HG03025 (cell line): ENCODE data around the gene FXYD5.

Source experiments
- ATAC-seq: cut with Tn5 transposase; IDR thresholded peaks from one replicate; pipeline ENCODE4 v1.9.1; 2021; ENCODE audit warnings: mild to moderate bottlenecking, moderate library complexity; ENCODE audit not compliant: unreplicated experiment, low FRiP score

The FXYD5 gene

DNA sequence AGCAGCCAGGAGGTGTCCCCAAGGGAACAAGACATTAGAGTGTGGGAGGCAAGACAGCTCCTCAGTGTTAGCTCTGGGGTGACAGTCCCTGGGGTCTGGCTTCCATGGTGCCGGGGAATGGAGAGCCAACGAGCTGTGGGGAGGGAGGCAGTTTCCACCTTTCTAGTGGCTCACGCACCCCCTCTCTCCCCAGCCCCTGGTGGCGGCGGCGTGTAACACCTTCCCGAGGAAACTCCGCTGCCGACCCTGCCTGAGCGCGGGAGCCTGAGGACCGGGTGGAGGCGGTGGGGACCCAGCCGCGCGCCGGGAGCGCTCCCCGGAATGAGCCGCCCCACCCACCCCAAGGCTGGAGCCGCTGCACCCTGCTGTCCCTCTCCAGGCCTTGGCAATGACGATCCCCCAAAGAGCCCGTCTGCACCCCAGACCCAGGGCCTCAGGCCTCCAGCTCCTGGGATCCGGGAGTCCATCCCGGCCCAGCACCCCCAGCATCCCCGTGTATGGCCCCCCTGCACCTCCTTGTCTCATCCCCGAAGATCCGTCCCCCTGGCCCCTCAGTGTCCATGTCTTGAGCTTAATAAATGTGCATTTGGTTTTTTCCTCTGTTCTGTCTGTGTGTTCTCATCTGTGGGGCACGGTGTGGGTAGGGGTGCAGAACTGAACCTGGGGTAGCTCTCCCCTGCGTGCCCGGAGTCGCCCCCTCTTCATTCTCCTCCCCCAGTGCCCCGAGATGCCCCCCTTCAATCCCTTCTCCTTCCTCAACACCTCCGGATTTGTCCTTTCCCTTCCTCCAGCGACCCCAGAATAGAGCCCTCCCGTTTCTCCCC, 622 bp upstream of the FXYD5 start:
- no peak for ATAC-seq

DNA sequence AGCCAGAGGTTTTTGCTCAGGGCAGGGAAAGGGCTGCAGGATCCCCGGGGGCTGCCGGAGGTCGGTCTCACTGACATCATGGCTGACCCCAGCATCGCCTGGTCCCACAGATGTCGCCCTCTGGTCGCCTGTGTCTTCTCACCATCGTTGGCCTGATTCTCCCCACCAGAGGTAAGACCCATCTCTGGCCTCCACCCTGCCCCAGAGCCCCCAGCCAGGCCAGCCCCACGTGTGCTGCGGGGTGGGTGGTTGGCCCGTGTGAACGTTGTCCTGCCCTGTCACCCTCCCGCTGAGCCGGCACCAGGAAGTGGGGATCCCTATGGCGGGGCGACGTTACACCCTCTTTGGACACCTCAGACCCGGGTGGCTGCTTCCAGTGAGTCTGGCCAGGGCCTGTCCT, 906 bp downstream of the FXYD5 start:
- ATAC-seq: no peak

DNA sequence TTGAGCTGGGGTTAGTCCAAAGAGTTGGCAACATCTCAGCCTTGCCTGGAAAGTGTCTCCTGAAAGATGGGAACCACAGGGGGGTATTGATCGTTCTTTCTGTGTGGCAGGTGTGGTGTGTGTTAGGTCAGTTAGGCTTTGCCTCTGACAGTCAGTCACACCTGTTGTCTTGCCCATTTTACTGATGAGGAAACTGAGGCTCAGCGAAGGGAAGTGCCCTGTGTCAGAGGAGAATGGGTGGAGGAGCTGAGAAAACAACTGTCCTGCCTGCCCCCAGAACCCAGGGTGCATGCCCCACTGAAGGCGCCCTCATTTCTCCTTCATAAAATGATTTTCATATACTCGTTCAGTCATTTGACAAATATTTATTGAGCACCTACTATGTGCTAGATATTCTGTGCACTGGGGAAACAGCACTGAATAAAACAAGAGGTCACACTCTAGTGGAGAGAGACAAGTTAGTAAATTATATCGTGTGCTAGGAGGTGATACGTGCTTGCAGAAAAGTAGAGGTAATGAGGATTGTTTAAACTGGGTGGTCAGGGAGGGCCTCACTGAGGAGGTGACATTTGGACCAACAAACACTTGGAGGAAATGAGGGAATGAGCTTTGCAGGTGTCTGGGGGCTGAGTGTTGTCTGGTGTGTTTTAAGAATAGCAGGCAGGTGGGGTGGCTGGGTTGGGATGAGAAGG, 1.6 kb downstream of the FXYD5 start:
- no peak for ATAC-seq

DNA sequence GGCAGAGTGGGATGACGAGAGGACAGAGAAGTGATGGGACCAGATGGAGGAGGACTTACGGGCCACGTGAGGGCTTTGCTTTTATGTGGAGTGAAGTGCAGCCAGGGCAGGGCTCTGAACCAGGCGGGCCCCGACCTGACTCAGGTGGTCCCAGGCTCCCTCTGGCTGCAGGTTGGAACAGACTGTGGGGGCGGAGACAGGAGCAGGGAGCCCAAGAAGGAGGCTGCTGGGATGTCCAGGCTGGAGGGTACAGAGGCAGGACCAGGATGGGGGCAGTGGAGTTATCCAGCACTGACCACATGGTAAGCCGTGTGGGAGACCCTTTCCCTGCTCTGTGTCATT, 2.1 kb downstream of the FXYD5 start:
- ATAC-seq: no peak

DNA sequence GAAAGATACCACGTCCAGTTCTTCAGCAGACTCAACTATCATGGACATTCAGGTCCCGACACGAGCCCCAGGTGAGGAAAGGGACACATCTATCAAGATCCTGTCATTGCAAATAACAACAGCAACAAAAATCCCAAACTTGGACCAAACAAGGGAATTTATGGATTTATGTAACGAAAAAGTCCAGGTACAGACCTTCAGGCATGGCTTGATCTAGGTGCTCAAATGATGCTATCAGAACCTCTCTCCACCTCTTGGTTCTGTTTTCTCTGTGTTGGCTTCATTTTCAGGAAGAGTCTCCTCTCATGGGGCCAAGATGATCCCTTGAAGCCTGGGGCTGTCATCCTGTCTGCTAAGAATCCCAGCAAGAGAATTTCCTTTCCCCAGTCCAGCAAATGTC, 2.9 kb downstream of the FXYD5 start:
- ATAC-seq: no peak

DNA sequence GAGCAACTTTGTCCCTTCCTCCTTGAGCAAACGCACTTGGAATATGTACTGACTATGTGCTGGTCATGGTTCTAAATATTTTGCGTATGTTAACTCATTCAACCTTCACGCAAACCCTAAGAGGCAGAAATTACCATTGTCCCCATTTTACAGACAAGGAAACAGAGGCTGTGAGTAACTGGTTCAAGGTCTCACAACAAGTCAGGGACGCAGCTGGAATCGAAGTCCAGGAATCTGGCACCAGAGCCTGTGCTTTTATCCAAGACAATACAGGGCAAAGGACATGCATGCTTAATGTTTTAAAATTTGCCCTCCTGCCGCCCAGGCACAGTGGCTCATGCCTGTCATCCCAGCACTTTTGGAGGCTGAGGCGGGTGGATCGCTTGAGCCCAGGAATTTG, 5.1 kb downstream of the FXYD5 start:
- ATAC-seq: no peak

DNA sequence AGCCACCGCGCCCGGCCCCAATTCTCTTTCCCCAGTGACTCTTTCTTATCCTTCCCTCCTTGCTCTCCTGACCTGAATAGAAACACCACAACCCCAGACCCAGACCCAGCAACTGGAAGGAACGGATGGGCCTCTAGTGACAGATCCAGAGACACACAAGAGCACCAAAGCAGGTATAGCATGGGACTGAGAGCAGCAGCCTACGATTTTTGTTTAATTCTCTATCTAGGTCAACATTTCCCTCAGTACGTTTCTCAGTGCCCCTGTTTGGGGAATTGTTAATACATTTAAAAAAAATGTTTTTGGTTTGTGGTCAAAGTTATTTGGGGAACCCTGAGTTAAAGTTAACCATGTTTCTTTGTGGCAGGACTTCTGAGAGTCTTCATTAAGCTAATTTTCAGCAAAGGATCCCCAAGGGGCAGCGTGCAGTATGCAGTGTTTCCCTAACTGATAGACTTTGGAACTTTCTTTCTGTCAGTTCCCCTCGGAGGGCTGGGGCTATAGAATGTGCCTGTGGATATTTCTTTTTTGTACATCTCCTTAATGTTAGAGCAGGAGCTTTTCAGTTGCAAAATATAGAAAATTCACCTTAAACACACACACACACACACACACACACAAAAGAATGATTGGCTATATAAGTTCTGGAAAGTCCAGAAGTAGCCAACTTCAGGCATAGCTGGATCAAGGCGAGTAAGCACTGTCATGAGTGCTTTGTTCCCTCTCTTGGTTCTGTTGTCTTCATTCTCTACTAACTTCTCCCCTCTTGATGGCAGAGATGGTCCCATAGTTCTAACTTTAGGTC, 6.3 kb downstream of the FXYD5 start:
- ATAC-seq: no peak

DNA sequence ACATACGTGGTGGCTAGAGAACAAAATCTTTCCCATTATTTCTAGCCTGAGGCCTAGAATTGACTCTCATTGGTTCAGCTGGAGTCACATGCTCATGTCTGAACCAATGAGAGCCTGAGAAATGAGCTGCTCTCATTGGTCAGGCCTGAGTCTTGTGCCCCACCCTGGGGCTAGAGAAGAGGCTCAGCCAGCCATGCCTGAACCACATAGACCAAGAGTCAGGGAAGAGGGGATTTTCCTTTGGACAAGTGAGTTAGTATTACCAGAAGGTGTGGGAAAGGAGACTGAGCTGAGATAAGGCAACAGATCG, 6.9 kb downstream of the FXYD5 start:
- no peak for ATAC-seq

DNA sequence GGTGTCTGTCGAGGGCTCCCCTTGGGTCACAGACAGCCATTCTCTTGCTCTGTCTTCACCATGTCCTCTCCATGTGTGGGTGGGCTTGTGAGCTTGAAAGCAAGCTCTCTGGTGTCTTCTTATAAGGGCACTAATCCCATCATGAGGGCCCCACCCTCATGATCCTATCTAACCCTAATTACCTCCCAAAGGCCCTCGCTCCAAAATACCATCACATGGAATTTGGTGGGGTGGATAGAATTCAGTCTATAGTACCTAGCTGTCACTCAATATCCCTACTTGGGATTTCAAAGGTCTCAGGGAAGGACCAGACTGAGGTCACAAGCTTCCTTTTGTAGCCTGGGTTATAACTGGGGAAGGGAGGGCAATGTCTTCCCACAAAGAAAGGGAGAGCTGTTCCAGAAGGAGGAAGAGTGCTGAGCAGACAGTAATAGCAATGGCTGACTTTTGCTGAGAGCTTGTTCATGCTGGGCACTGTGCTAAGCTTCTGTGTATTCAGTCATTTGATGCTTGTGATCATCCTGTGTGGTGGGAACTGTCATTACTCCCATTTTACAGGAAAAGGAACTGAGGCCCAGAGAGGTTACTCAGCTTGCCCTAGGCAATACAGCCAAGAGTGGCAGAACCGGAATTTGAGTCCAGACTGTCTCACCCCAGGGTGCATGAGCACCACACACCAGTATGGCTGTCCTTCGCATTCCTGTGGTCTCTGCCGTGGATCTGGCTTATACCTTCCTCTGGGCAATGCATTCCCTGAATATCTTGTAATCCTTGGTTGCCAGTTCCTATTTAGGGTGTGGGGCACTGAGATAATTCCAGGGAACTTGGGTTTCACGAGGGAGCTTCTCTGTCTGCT, 8.2 kb downstream of the FXYD5 start:
- no peak for ATAC-seq

DNA sequence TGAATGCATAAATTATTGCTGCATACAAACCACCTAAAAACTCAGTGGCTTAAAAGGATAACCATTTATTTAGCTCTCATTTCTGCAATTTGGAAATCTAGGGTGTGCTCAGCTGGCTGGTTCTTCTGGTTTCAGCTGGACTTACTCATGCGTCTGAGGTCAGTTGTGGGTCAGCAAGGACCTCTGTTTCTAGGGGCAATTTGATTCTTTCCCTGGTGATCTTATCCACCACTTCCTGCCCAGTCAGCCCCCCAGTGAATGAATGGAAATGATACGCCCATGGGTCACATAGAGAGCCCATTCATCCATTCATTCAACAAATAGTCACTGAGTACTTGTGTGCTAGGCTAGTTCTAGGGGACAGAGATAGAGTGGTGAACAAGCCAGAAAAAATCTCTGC, 9.9 kb downstream of the FXYD5 start:
- no peak for ATAC-seq

DNA sequence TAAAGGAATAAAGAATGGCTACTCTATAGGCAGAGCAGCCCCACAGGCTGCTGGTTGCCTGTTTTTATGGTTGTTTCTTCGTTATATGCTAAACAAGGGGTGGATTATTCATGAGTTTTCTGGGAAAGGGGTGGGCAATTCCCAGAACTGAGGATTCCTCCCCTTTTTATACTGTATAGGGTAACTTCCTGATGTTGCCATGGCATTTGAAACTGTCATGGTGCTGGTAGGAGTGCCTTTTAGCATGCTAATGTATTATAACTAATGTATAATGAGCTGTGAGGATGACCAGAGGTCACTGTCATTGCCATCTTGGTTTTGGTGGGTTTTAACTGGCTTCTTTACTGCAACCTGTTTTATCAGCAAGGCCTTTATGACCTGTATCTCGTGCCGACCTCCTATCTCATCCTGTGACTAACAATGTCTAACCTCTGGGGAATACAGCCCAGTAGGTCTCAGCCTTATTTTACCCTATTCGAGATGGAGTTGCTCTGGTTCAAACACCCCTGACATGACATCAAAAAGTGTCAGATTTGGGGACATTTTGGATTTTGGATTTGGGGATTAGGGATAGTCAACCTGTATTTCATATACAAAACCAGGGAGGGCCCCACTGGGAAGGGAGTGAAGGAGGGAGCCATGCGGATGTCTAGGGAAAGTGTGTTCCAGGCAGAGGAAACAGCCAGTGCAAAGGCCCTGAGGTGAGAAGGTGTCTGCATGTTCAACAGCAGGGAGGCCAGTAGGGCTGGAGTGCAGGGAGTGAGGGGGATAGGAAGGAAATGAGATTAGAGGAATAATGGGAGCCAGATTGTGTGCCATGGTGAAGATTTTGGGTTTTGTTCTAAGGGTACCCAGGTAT, 10.9 kb downstream of the FXYD5 start:
- no peak for ATAC-seq

DNA sequence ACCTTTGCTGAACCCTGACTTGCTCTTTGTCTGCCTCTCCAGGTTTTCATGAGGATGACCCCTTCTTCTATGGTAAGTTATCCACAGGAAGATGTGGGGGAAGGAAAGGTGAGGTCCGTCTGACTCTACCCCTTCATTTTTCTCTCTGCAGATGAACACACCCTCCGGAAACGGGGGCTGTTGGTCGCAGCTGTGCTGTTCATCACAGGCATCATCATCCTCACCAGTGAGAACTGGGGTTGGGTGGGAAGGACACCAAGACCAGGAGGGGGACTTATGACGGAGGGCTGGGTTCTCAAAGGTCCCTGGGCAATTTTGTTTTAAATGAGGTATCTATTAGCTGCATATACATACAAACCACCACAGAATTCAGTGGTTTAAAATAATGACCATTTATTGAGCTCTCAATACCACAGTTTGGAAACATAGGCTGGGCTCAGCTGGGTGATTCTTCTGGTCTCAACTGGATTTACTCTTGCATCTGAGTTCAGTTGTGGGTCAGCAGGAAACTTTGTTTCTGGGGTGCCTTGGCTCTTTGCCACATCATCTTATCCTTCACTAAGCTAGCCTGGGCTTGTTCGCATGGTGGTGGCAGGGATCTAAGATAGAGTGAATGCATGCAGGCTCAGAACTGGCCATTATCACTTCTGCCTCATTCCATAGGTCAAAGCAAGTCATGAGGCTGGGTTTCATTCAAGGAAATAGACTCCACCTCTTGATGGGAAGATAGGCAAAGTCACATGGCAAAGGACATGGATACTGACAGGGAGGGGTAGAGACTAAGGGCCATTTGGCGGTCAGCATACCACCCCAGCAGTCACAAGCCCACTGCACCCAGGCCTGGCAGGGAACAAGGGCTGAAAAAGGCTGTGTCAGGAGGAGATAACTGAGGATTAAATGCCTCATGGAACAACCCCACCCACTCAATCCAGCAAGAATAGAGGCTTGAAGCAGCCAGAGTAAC, 11.8 kb downstream of the FXYD5 start:
- ATAC-seq: no peak

DNA sequence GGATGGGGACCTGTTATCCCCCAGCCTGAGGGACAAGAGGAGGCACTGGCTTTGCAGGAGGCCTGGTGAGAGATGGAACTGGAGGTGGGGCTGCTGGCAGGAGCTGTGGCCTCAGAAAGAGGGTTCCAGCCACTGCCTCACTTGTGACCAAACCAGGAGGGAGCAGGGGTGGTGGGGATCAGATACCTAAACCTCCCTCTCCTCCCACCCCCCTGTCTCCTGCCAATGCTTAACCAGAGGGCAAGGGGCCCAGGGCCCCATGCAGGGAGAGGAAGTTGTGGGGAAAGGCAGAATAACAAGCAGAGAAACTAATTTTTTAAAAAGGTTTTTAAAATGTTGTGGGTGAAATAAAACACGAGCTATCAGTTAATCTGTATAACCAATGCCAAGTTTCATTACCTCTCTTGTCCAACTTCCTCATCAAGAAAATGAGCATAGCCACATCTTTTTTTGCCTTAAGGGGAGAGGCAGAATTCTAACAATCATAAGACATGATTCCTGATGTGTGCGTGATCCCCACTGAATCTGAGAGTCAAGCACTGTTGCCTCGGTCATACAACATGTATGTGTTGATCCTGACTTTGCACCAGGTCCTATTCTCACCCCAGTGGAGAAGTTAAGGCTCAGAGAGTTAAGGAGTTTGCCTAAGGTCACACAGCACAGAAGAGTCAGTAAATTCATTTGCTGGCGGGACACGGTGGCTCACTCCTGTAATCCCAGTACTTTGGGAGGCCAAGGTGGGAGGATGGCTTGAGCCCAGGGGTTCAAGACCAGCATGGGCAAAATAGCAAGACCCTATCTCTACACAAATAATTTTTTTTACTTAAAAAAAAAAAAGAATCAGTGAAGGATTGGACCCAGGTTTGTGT, 12.9 kb downstream of the FXYD5 start:
- no peak for ATAC-seq

DNA sequence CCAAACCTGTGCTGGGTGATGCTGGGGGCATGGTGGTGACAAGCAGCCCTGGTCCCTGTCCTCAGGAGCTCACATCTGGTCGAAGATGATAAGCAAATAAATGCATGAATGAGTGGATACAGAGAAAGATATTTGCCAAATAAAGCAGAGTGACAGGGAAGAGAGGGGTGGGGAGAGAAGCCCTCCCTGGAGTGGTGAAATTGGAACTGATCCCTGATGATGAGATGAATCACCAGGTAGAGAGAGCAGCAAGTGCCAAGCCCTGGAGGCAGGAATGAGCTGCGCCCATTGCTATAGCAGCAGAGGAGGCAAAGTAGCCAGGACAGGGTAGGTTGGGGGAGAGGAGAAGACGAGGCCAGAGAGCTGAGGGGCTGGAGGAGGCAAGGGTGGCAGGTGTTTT, 13.7 kb downstream of the FXYD5 start:
- no peak for ATAC-seq

DNA sequence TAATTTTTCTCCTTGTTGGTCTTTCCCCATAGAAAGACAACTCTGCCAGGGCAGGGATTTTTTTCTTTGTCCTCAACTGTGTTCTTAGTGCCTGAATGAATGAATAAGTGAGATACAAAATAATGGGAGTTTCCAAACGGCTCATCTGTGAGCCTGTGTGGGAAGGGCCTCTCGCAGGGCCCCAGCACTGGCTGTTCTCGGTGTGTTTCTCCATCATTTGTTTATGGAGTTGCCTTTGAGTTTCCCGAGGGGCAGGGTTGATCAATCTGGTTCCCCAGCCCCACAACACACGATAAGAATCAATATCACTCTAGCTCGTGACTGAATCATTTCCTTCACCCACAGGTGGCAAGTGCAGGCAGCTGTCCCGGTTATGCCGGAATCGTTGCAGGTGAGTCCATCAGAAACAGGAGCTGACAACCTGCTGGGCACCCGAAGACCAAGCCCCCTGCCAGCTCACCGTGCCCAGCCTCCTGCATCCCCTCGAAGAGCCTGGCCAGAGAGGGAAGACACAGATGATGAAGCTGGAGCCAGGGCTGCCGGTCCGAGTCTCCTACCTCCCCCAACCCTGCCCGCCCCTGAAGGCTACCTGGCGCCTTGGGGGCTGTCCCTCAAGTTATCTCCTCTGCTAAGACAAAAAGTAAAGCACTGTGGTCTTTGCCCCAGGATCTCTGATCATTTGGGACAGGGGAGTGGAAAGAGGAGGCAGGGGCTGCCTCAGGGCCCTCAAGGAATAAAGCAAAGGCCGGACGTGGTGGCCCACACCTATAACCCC, 14.9 kb downstream of the FXYD5 start:
- no peak for ATAC-seq

DNA sequence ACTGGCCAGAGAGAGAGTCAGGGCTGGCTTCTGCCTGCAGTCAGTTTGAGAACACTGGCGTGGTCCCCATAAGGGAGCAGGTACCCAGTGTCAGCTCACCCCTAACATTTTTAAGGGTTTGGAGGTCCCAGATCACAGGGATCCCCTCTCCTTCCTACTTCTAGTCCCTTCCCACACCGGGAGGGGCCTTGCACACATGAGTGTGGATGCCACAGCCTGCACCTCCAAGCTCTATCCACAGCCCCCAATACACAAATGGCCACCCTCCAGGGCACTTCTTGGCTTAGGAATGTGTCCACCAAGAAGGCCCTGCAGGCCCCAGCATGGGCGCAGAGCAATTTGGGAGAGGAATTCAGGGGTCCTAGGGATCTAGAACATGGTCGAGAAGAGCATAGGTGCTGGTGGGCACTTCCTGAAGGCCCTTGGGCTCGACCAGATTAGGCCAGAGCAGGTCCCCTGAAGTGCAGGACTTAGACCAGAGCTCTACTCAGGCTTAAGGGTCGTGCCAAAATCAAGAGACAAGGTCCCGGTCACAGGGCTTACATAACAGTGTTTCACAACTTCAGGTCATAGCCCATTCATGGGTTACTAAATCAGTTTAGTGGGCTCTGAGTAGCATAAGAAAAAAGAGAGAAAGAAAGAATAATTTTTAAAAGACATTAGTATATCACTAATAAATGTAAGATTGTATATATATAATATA, 16.0 kb downstream of the FXYD5 start:
- no peak for ATAC-seq
